HG02759 (cell line): ENCODE data around the gene MAZ.
"Not testable (repeated sequence)": the region's sequence is repeated elsewhere in the genome, so short reads cannot be mapped to it uniquely, and the experiment has no call there.

Experiments used
- ATAC-seq: cut with Tn5 transposase; IDR thresholded peaks from one replicate; pipeline ENCODE4 v1.9.1; 2021; ENCODE audit warnings: mild to moderate bottlenecking, moderate library complexity; ENCODE audit not compliant: unreplicated experiment

The MAZ gene

DNA sequence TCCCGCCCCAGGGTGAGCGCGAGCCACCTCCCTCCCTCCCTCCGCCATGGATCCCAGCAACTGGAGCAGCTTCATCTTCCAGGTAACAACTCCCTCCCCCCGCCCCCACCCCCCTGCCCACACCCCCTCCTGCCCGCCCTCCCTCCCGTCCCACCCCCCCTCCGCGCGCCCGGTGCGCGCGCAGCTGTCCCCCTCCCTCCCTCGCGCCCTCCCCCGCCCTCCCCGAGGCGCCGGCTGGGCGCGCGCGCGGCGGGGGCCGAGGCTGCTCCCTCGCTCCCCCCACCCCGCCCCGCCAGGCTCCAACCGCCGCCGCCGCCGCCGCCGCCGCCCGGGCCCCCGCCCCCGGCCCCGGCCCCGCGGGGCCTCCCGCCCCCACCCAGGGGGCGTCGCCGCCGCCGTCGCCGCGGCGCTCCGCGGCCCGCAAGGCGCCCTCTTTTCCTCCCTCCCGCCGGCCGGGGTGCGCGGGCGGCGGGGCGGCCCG is at the start of gene MAZ:
TSS of gene MAZ (plus strand) at position 431 of the 481 bp plus-strand sequence. CDS start 173 bp downstream, outside the sequence.
- no peak for ATAC-seq

DNA sequence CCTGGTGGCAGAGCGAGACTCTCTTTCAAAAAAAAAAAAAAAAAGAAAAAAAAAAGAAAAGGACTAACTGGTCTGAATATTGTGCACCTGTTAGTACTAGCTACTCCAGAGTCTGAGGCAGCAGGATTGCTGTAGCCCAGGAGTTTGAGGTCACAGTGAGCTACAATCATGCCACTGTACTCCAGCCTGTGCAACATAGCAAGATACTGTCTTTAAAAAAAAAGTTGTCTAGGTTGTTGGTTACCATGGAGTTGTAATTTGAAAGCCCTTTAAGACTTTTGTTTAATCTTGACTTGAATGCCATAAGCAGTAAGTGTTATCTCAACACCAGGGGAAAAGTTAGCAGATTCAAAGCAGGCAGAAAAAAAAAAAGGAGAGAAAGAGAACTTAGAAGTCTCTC is 49.7 kb upstream of the MAZ start:
- ATAC-seq, result no peak

DNA sequence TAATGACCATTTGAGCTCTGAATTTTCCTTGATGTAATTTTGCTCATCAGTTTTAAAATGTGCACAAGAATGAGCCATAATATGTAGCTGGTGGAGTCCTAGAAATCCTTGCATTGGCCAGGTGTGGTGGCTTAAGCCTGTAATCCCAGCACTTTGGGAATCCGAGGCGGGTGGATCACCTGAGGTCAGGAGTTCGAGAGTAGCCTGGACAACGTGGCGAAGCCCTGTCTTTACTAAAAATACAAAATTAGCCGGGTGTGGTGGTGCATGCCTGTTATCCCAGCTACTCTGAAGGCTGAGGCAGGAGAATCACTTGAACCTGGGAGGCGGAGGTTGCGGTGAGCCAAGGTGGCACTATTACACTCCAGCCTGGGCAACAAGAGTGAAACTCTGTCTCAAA is 49.2 kb upstream of the MAZ start:
- ATAC-seq, result not testable (repeated sequence)

DNA sequence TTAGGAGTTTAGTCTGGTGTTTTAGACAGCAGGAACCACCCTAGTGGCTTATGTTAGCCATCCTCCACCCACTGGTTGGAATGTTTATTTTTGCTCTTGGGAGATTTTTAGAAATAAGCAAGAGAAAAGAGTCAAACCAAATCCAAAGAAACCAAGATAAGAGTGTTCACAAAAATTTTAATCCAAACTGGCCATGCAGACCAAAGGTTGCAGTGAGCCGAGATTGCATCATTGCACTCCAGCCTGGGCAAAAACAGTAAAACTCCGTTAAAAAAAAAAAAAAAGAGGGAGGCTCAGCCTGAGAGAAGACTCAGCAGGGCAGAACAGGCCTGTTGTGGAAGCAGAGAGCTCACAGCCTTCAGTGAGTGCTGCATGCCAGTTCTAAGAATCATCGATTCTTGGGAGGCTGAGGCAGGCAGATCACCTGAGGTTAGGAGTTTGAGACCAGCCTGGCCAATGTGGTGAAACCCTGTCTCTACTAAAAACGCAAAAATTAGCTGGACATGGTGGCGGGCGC is 48.3 kb upstream of the MAZ start:
- ATAC-seq, result no peak

DNA sequence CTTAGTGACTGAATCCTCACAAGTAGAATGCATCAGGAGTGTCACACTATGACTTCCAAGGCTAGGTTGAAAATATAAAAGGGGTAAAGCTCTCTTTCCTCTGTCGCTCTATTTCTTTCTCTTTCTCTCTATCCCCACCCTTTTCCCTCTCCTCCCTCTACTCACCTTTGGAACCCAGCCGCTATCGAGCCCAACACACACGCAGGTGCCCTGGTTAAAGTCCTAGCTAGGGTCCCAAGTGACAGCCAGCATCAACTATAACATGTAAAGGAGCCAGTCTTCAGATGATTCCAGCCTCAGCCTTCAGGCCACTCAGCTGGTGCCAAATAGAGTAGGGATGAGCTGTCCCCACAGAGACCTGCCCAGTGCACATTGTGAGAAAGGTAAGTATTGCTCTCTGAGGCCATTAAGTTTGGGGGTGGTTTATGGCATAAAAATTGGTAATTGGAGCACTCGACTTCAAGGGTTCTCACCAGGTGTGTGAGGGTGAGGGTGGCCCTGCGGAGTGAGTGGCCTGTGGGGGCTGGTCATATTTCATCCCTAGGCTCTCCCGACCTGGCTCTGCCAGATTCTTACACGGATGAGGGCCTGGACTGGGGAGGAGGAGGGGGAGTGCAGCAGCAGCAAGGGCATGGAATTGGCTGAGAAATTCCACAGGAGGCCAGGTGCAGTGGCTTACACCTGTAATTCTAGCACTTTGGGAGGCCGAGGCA is 45.6 kb upstream of the MAZ start:
- ATAC-seq, result no peak

DNA sequence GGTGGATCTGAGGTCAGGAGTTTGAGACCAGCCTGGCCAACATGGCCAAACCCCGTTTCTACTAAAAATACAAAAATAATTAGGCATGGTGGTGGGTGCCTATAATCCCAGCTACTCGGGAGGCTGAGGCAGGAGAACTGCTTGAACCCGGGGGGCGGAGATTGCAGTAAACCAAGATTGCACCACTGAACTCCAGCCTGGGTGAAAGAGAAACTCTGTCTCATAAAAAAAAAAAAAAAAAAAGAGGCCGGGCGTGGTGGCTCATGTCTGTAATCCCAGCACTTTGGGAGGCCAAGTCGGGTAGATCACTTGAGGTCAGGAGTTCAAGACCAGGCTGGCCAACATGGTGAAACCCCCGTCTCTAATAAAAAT is 45.1 kb upstream of the MAZ start:
- not testable (repeated sequence) for ATAC-seq

DNA sequence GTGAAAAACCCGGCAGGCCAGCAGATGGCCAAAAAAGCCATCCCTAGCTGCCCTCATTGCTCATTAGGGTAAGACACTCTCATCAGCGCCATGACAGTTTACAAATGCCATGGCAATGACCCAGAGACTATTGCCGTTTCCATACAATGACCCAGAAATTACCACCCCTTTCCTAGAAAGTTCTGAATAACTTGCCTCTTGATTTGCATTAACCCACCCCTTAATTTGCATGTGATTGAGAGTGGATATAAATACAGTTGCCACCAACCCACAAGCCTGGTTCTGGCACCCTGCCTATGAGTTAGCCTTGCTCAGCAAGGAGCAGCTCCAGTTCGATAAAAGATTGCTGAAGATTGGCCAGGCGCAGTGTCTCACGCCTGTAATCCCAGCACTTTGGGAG is 44.4 kb upstream of the MAZ start:
- ATAC-seq, result no peak

DNA sequence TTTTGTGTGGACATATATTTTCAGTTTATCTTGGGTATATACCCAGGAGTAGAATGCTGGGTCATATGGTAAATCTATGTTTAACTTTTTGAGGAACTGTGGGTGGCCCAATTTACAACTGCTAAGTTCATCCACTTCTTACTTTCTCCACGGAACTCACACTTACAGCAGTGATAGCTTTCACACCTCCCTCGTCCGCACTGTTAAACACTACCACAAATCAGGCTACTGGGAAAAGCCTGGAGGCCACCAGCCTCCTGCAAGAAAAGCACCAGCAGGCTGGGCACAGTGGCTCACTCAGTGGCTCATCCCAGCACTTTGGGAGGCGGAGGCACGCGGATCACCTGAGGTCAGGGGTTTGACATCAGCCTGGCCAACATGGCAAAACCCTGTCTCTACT is 43.0 kb upstream of the MAZ start:
- ATAC-seq, result no peak

DNA sequence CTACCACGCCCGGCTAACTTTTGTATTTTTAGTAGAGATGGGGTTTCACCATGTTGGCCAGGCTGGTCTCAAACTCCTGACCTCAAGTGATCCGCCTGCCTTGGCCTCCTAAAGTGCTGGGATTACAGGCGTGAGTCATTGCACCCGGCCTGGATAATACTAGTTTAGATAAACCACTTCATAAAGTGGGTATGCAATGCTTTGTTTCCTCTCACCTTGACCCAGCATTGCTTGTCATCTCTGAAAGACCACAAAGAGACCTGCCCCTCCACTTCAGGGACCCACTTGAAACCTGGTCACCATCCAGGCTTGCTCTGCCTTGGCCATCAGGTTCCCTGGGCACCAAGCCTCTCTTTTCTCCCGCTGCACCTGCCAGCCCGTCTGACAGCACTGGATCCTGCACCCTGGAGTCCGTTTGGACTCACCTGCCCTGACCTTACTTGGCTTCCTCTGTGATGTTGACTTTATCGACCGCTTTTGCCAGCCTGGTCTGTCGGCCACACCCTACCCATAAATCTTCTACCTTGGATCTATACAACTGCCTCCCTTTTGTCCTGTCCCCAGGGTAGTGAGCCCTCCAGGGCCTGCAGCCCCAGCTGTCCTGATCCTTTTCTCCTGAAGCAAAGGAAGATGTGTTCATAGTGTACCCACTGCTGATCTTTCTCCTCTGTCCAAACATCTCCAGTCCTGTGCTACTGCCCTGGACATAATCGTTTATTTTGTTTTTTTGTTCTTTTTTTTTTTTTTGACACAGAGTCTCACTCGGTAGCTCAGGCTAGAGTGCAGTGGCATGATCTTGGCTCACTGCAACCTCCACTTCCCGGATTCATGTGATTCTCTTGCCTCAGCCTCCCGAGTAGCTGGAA is 40.9 kb upstream of the MAZ start:
- ATAC-seq, result no peak

DNA sequence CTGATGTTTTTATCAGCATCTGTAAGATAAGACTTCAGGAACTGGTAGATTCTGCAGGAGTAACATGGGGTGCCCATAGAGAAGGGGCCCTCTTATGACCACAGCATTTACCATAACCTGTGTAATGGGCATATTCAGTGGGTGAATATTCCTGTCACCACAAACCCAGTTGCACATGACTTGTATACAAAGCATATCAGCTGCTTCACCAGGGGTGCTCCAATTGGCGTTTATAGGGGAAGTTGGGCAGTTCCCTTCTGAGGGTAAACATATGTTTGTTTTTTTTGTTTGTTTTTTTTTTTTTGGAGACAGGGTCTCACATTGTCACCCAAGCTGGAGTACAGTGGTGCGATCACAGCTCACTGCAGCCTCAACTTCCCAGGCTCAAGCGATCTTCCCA is 39.8 kb upstream of the MAZ start:
- ATAC-seq, result no peak

DNA sequence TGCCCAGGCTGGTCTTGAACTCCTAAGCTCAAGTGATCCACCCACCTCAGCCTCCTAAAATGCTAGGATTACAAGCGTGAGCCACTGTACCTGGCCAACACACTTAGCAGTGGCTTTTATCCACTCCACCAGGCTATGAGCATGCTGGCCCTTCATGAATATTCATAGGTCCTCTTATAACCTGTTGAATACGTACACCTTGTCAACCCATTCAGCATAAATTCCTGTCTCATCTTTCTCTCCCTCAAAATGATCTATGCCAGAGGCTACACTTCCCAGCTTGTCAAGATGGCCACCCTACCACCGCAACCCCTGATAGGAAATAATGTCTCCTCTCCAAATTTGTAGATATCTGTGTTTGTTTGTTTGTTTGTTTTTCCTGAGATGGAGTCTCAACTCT is 39.3 kb upstream of the MAZ start:
- no peak for ATAC-seq

DNA sequence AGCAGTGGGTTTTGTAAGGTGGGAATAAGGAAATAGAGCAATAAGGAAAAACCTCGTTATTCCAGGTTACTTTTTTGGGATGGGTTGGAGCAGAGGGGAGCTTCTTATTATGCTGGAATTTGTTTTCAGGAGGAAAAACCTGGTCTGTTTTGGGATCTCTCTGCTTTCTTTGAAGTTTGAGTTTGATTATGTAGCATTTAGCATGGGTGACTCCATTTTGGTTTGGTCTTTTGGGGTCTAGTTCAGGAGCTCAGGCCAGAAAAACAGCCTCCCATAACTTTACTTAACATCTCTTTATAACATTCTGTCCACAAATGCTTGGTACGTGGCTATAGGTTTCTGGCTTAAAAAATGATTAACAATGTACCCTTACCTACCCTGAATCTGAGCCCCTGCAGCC is 36.8 kb upstream of the MAZ start:
- ATAC-seq, result no peak

DNA sequence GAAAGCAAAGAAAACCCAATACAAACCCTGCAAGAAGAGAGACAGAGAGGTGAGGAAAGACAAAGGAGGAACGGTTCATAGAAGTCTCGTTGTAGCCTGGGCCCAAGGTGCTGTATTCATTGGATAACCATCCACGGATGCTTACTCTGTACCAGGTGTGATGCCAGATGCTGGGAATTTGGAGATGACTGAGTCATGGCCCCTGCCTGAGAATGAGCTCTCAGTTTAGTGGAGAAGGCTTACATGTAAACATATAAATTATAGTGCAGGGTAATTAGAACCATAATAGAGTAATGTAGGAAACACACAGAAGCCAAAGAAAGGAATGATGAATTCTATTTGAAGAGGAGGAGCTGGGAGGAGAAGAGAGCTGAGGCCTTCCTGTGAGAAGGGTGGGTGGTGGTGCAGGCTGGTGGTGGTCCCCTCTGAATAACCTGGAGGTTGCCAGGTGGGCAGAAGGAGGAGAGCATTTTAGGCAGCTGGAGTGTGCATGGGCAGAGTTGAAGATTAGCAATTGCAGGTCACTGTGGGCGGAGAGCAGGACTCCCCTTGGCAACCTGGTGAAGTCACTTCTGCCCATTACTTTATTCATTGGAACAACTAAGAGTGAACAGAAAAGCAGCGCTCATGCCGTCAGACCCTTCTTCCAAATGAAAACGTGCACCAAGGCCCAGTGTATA is 35.9 kb upstream of the MAZ start:
- ATAC-seq, result no peak

DNA sequence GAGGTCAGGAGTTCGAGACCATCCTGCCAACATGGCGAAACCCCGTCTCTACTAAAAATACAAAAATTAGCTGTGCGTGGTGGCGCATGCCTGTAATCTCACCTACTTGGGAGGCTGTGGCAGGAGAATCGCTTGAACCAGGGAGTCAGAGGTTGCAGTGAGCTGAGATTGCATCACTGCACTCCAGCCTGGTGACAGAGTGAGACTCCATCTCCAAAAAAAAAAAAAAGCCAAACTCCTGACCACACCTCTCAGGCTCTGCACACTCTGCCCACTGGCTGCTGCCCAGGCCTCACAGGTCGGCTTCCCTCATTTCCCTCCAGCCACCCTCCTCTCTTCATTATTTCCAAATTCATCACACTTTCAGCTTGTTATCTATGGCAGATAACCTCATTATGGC is 34.0 kb upstream of the MAZ start:
- ATAC-seq, result not testable (repeated sequence)

DNA sequence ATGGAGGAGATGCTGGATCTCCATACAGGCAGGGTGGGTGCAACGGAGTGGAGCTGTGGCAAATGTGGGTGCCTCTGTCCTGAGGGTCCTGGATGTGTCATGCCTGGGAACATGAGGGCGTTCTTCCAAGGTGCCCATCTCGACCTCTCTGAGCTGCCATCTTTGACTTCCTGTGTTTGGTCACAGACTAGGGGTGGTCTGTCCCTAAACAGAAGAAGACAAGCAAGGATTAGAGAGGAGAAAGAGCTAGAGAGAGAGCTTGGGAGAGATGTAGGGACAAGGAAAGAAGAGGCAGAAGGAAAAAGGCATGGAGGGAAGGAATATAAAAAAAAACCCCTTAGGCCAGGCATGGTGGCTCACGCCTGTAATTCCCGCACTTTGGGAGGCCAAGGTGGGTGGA is 31.6 kb upstream of the MAZ start:
- ATAC-seq, result no peak

DNA sequence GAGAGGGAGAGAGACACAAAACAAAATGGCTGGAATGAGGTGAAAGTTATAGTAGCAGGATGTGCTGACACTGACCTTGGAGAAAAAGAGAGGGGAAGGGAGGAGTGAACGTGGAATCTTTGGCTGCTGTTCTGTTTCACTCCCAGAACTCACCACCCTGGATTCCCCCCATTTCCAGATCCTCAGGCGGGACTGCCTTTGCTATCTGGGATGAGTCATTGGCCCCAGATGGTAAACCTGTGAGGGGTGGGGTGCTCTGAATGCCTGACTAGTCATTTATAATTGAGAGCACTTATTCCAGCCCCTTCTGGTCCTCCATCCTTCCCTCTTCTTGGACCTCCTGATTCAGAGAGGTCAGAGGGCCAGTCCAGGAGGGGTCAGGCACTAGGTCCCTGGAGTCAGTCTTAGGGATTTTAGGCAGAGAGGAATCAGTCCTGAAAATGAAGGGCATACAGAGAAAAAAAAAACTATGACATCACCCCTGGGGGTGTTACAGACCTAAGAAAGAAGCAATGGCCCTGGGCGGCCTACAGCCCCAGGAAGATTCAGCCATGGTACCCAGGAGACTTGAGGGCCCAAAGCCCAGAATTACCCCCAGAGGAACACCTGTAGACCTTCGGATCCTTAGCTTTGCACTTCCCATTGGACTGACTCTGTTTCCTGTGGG is 30.5 kb upstream of the MAZ start:
- ATAC-seq, result no peak

DNA sequence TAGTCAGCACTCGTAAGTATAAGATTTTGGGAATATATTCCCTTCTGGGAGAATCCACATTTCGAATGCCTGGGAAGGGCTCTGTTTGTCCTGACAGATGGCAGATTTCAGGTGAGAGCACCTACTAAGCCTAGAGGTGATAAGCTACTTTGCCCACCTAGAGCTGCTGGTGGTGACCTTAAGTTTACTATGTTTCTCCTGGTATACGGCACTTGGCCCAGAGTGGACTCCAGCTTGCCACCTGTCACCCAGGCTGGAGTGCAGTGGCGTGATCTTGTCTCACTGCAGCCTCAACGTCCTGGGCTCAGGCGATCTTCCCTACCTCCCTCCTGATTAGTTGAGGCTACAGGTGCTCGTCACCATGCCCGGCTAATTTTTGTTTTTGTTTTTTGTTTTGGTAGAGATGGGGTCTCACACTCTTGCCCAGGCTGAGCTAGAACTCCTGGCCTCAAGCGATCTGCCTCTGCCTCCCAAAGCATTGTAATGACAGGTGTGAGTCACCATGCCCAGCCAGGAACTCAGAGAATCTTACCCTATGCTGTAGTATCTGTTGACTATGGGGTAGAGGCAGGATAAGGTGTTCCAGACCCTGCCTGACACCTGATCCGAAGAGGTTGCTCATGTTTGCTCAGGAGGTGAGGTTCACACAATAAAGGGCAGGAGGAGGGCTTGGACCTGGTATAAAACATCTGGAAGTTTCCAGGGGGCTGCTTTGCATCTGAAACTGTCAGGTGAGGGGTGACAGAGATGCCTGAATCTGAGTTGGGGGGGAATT is 28.6 kb upstream of the MAZ start, which contains the start of gene ZG16:
TSS of gene ZG16 (plus strand) at position 681 of the 775 bp plus-strand sequence. CDS start 1,011 bp downstream, outside the sequence.
- no peak for ATAC-seq

DNA sequence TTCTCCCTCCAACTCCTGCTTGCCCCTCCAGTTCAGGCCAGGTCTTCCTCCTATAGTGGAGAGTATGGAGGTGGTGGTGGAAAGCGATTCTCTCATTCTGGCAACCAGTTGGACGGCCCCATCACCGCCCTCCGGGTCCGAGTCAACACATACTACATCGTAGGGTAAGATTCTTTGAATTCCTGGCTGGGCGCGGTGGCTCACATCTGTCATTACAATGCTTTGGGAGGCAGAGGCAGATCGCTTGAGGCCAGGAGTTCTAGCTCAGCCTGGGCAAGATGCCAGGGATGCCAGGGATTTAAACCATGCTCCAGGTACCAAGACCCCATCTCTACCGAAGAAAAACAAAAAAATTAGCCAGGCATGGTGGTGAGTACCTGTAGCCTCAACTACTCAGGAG is 26.9 kb upstream of the MAZ start:
- ATAC-seq, result no peak

DNA sequence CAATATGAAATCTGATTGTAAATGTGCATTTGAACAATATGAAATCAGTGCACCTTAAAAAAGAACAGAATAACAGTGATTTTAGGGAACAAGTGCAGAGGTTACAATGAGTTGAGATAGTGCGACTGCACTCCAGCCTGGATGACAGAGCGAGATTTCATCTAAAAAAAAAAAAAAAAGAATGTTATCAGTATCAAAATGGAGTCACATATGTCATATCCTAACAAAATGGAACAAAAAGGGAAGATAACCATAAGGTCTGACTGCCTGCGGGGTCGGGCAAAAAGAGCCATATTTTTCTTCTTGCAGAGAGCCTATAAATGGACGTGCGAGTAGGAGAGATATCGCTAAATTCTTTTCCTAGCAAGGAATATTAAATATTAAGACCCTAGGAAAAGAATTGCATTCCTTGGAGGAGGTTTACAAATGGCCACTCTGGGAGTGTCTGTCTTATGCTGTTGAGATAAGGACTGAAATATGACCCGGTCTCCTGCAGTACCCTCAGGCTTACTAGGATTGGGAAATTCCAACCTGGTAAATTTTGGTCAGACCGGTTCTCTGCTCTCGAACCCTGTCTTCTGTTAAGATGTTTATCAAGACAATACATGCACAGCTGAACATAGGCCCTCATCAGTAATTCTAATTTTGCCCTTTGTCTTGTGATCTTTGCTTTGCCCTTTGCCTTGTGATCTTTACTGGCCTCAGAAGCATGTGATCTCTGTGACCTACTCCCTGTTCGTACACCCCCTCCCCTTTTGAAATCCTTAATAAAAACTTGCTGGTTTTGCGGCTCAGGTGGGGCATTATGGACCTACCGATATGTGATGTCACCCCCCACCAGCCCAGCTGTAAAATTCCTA is 23.0 kb upstream of the MAZ start:
- ATAC-seq, result not testable (repeated sequence)
